Neuronal stem cell (in vitro differentiated cells): ENCODE results near the gene PARP1.

Source experiments
- DNase-seq: peaks from one replicate; pipeline ENCODE4 v3.0.0-alpha.2; 2013; ENCODE audit warnings: low spot score
- H2AFZ ChIP-seq: one replicate; pipeline ENCODE4 v1.6.1; 2013; ENCODE audit warnings: mild to moderate bottlenecking, low read length, inconsistent platforms
- H2AK5ac ChIP-seq: 2 replicates; pipeline ENCODE4 v1.6.1; 2013; ENCODE audit warnings: low read depth, mild to moderate bottlenecking, inconsistent platforms, low read length, moderate library complexity, mixed read lengths
- H2BK120ac ChIP-seq: 2 replicates; pipeline ENCODE4 v1.6.1; 2013; ENCODE audit warnings: low read depth, mild to moderate bottlenecking, inconsistent platforms, low read length, moderate library complexity, mixed read lengths
- H2BK12ac ChIP-seq: one replicate; pipeline ENCODE4 v1.6.1; 2013; ENCODE audit warnings: low read length, inconsistent platforms
- H2BK15ac ChIP-seq: 2 replicates; pipeline ENCODE4 v1.6.1; 2013; ENCODE audit warnings: mild to moderate bottlenecking, low read length, inconsistent platforms, mixed read lengths
- H2BK5ac ChIP-seq: one replicate; pipeline ENCODE4 v1.6.1; 2013; ENCODE audit warnings: inconsistent platforms, mild to moderate bottlenecking, low read length, moderate library complexity
- H3K14ac ChIP-seq: one replicate; pipeline ENCODE4 v1.6.1; 2013; ENCODE audit warnings: low read length, inconsistent platforms
- H3K18ac ChIP-seq: 2 replicates; pipeline ENCODE4 v1.6.1; 2013; ENCODE audit warnings: low read length, inconsistent platforms
- H3K23ac ChIP-seq: 2 replicates; pipeline ENCODE4 v1.6.1; 2013; ENCODE audit warnings: low read depth, mild to moderate bottlenecking, mixed read lengths, low read length, inconsistent platforms; ENCODE audit not compliant: poor library complexity
- H3K27ac ChIP-seq: replicated peaks from 3 replicates; pipeline ENCODE4 v1.5.1; 2013; ENCODE audit warnings: low read length, inconsistent platforms
- H3K27me3 ChIP-seq, 3 experiments: 2 replicates each; pipeline ENCODE4 v1.6.1; 2013; ENCODE audit warnings: low read length in 3 of 3, mild to moderate bottlenecking in 2 of 3, inconsistent platforms in 1 of 3, low read depth in 1 of 3, mixed read lengths in 1 of 3, moderate library complexity in 1 of 3; ENCODE audit not compliant: control insufficient read depth in 3 of 3, insufficient read depth in 3 of 3
- H3K36me3 ChIP-seq, 2 donors: replicated peaks in 1 of 2; 2 replicates each; pipeline ENCODE4 v1.6.1; 2013; ENCODE audit warnings: low read length in 2 of 2; ENCODE audit not compliant: control insufficient read depth in 2 of 2, insufficient read depth in 2 of 2
- H3K4ac ChIP-seq: 2 replicates; pipeline ENCODE4 v1.6.1; 2013; ENCODE audit warnings: inconsistent platforms, mild to moderate bottlenecking, low read length, moderate library complexity
- H3K4me1 ChIP-seq, 2 donors: 1 replicate in 1 of 2; 2 replicates in 1 of 2; pipeline ENCODE4 v1.6.1; 2013; ENCODE audit warnings: low read length in 2 of 2, low read depth in 1 of 2; ENCODE audit not compliant: control insufficient read depth in 2 of 2, insufficient read depth in 1 of 2
- H3K4me2 ChIP-seq: one replicate; pipeline ENCODE4 v1.6.1; 2013; ENCODE audit warnings: mild to moderate bottlenecking, low read length, inconsistent platforms; ENCODE audit not compliant: insufficient read depth, poor library complexity, severe bottlenecking
- H3K4me3 ChIP-seq, 2 donors: 2 replicates each; pipeline ENCODE4 v1.5.1; 2013; ENCODE audit warnings: low read length in 2 of 2, mild to moderate bottlenecking in 2 of 2, inconsistent platforms in 1 of 2, moderate library complexity in 1 of 2
- H3K79me1 ChIP-seq: one replicate; pipeline ENCODE4 v1.6.1; 2013; ENCODE audit warnings: low read depth, mild to moderate bottlenecking, inconsistent platforms, low read length, moderate library complexity
- H3K9ac ChIP-seq: one replicate; pipeline ENCODE4 v1.6.1; 2013; ENCODE audit warnings: mild to moderate bottlenecking, low read depth, low read length, inconsistent platforms; ENCODE audit not compliant: poor library complexity
- H3K9me3 ChIP-seq, 2 donors: replicated peaks in 1 of 2; 2 replicates each; pipeline versions ENCODE3 to v1.6.1; 2013; ENCODE audit warnings: low read length in 2 of 2, mild to moderate bottlenecking in 2 of 2, inconsistent platforms in 1 of 2, low read depth in 1 of 2, mixed read lengths in 1 of 2, moderate library complexity in 1 of 2; ENCODE audit not compliant: control insufficient read depth in 2 of 2, insufficient read depth in 1 of 2
- H4K8ac ChIP-seq: one replicate; pipeline ENCODE4 v1.6.1; 2013; ENCODE audit warnings: low read depth, mild to moderate bottlenecking, inconsistent platforms, low read length, moderate library complexity
- H4K91ac ChIP-seq: one replicate; pipeline ENCODE4 v1.6.1; 2013; ENCODE audit warnings: low read length, low read depth, mild to moderate bottlenecking, inconsistent platforms; ENCODE audit not compliant: poor library complexity
- WGBS, 2 donors: extraction: QIAGEN DNeasy Blood & Tissue Kit; methylation state at CpG; one replicate each; pipeline ENCODE4 v1.1.7; 2013; ENCODE audit warnings: missing lambda C conversion rate in 2 of 2, mixed read lengths in 1 of 2; ENCODE audit not compliant: insufficient read length in 2 of 2, insufficient replicate concordance in 1 of 2; ENCODE audit errors: extremely low coverage in 2 of 2; 5-methylcytosine and 5-hydroxymethylcytosine counted together

Gene PARP1

DNA sequence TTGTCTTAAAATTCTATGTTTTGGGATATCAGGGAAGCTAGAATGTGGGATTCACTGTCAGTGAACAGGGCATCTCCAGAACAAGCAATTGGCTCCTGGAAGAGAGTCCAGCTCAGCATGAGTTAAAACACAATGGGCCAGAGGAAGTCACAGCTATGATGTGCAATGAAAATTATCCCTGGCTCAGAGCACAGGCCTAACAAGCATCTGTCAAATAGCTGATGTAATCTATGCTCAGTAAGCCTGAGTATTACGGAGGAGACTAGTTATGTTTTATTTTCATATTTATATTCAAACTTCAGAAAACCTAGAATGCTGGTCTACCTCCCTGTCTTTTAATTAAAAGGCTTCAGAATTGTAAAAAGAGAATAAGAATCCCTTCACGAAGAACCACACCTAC, 41.6 kb downstream of the PARP1 start:
- Histone ChIP-seq H2AFZ (no peak overlapping the region), H3K4me2 (no peak overlapping the region), H3K27me3 (no peaks in the 10 kb centered on the region), H3K4me1 (no peaks in the 10 kb centered on the region), H3K79me1 (peaks cover 3% of the 10 kb centered on the region), H3K4ac (no peak overlapping the region), H3K23ac (no peak overlapping the region), H2BK5ac (no peak overlapping the region), H3K9me3 (no peaks in the 10 kb centered on the region), H2BK120ac (no peak overlapping the region), H2BK12ac (no peak overlapping the region), H3K9ac (no peak overlapping the region), H2AK5ac (no peak overlapping the region), H4K8ac (no peak overlapping the region), H3K14ac (no peak overlapping the region), H2BK15ac (no peak overlapping the region), H3K4me3 (no peak overlapping the region), H3K18ac (no peak overlapping the region), H4K91ac (no peak overlapping the region), H3K27ac (no peak overlapping the region), H3K36me3 (peaks cover 72 to 100% of the 10 kb centered on the region in 2 donors)
- DNase-seq, result no peak
- no CpG with 5 or more reads among the region's 2 CpGs for WGBS, 2 donors

DNA sequence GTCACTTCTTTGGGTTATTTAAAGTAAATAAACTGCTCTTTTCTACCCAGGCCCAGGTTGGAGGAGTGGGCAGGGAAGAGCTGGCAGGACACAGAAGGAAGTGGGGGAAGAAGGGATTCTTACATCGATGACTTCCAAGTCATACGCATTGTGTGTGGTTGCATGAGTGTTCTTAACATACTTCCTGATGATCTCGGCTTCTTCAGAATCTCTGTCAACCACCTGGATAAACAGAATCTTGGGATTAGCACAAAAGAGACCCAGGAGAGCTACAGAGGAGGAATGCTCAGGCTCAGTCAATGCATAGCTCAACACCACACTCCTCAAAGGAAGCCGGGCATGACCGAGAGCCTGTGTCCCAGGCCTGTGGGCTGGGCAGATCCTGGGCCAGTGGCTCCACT, 42.1 kb downstream of the PARP1 start:
- H3K27me3 ChIP-seq, result no peaks in the 10 kb centered on the region
- no peak overlapping the region for H3K9ac ChIP-seq
- no peak overlapping the region for H3K4me2 ChIP-seq
- no peak overlapping the region for H2BK120ac ChIP-seq
- peaks cover 70 to 100% of the 10 kb centered on the region in 2 donors for H3K36me3 ChIP-seq
- no peak overlapping the region for H3K23ac ChIP-seq
- H2BK12ac ChIP-seq, result no peak overlapping the region
- no peaks in the 10 kb centered on the region for H3K4me1 ChIP-seq
- H4K91ac ChIP-seq, result no peak overlapping the region
- no peak overlapping the region for H2BK15ac ChIP-seq
- WGBS, 2 donors, result no CpG with 5 or more reads among the region's 5 CpGs
- no peak overlapping the region for H3K4me3 ChIP-seq
- H3K18ac ChIP-seq, result no peak overlapping the region
- no peak for DNase-seq
- no peaks in the 10 kb centered on the region for H3K9me3 ChIP-seq
- H4K8ac ChIP-seq, result no peak overlapping the region
- no peak overlapping the region for H2BK5ac ChIP-seq
- no peak overlapping the region for H2AK5ac ChIP-seq
- H3K4ac ChIP-seq, result no peak overlapping the region
- peaks cover 3% of the 10 kb centered on the region for H3K79me1 ChIP-seq
- no peak overlapping the region for H3K14ac ChIP-seq
- no peak overlapping the region for H2AFZ ChIP-seq
- H3K27ac ChIP-seq, result no peak overlapping the region

DNA sequence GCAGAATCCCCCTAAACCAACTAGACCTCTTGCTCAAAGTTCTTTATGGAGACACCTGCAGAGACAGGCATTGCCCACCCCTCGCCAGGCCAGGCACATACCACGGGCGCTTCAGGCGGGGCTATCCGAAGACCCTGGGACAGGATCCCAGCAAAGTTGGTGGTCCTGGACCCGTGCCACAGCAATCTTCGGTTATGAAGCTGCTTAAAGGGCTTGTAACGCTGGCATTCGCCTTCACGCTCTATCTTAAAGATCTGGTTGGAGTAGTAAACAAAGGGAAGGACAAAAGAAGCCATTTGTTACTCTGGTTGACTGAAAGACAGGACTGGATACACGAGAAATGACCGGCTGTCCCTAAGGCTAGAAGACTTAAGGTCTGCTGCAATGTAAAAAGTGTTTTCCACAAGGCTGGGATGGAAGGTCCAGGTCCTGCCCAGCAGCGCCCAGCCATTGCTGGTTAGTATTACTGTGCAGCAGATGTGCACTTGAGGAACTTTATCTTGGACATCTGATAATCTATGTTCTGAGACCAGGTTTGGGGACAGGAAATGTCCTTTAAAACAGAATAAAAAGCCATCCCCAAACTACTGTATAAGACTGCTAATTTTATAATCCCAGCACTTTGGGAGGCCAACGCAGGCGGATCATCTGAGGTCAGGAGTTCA, 42.9 kb downstream of the PARP1 start:
- no peak overlapping the region for H3K14ac ChIP-seq
- no peak overlapping the region for H3K27ac ChIP-seq
- H3K79me1 ChIP-seq, result no peaks in the 10 kb centered on the region
- H3K4ac ChIP-seq, result no peak overlapping the region
- no peak for DNase-seq
- no peaks in the 10 kb centered on the region for H3K9me3 ChIP-seq
- H3K4me3 ChIP-seq, result no peak overlapping the region
- no peaks in the 10 kb centered on the region for H3K27me3 ChIP-seq
- H3K18ac ChIP-seq, result no peak overlapping the region
- no peak overlapping the region for H4K8ac ChIP-seq
- H2BK120ac ChIP-seq, result no peak overlapping the region
- no peak overlapping the region for H3K23ac ChIP-seq
- no peak overlapping the region for H2AFZ ChIP-seq
- H2BK12ac ChIP-seq, result no peak overlapping the region
- H3K4me2 ChIP-seq, result no peak overlapping the region
- peaks cover 67 to 100% of the 10 kb centered on the region in 2 donors for H3K36me3 ChIP-seq
- WGBS, 2 donors, result no CpG with 5 or more reads among the region's 15 CpGs
- no peak overlapping the region for H2AK5ac ChIP-seq
- H2BK15ac ChIP-seq, result no peak overlapping the region
- no peak overlapping the region for H2BK5ac ChIP-seq
- H3K4me1 ChIP-seq, result no peaks in the 10 kb centered on the region
- H3K9ac ChIP-seq, result no peak overlapping the region
- no peak overlapping the region for H4K91ac ChIP-seq

DNA sequence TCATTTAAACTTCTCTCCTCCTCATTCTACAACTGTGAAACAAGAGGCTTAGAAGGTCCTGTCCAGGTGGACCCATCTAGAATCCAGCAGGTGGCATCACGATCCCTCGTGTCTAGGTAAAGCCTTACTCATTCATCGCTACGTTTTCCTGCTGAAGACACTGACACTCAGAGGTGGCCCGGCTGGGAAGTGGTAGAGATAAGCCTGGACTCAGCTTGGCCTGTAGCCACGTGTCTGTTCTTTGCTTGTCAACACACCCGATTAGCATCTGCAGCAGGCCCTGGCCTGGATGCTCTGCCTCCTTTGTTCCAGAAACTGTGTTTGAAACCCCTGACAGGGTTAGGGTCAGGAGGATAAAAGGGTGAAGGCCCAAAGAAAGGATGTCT, 43.4 kb downstream of the PARP1 start:
- Histone ChIP-seq H4K8ac (no peak overlapping the region), H3K27me3 (no peaks in the 10 kb centered on the region), H3K9me3 (no peaks in the 10 kb centered on the region), H3K4me2 (no peak overlapping the region), H3K4me1 (no peaks in the 10 kb centered on the region), H3K36me3 (peaks cover 69 to 100% of the 10 kb centered on the region in 2 donors), H2AFZ (no peak overlapping the region), H3K79me1 (no peaks in the 10 kb centered on the region), H3K18ac (no peak overlapping the region), H2BK15ac (no peak overlapping the region), H3K4me3 (no peak overlapping the region), H4K91ac (no peak overlapping the region), H3K14ac (no peak overlapping the region), H3K9ac (no peak overlapping the region), H3K4ac (no peak overlapping the region), H2BK5ac (no peak overlapping the region), H3K27ac (no peak overlapping the region), H2BK12ac (no peak overlapping the region), H3K23ac (no peak overlapping the region), H2AK5ac (no peak overlapping the region), H2BK120ac (no peak overlapping the region)
- DNase-seq, result no peak
- no CpG with 5 or more reads among the region's 7 CpGs for WGBS, 2 donors
